H1 (cell line): ENCODE results near the gene CEP41. TPM values are rescaled to one million over a fixed set of nuclear protein-coding genes. Genes with fewer than 3 reads are reported as not detected.

ENCODE experiments used
- EGR1 ChIP-seq: IDR thresholded peaks from 2 replicates; pipeline ENCODE4 v1.6.1; 2011; ENCODE audit warnings: low read depth, low read length, borderline replicate concordance
- HDAC6 ChIP-seq: IDR thresholded peaks from one replicate; pipeline ENCODE4 v1.7.1; 2012; ENCODE audit warnings: low read depth, mild to moderate bottlenecking, inconsistent platforms, low read length, moderate library complexity
- SP4 ChIP-seq: IDR thresholded peaks from 2 replicates; pipeline ENCODE4 v1.6.1; 2012; ENCODE audit warnings: low read length, inconsistent platforms
- ZNF274 ChIP-seq: IDR thresholded peaks from 2 replicates; pipeline ENCODE4 v1.7.0; 2012; ENCODE audit warnings: low read length, borderline replicate concordance; ENCODE audit errors: extremely low read depth
- polyA plus RNA-seq, 7 experiments: library from polyadenylated mRNA; depleted of rRNA in 3 of 7; stranded (reverse) in 5 of 7; unstranded in 2 of 7; fragments of >200 nt in 5 of 7; fragments of 200-250 nt in 2 of 7; gene quantifications; 1 replicate in 5 of 7; 2 replicates in 1 of 7; 4 replicates in 1 of 7; pipeline versions ENCODE4 v1.2.1 to v1.2.3, GENCODE V29; 2011 to 2013; ENCODE audit warnings: missing spikeins in 2 of 7, mixed read lengths in 2 of 7
- total RNA-seq: library from RNA; stranded (reverse); fragmentation: NEBNext Ultra II Directional; extraction: Animal tissue kit (Norgen Biotek cat#: 25700); gene quantifications from 2 replicates; pipeline ENCODE4 v1.2.1, GENCODE V29; 2021

Gene CEP41
- total and polyA plus RNA-seq, 2 of the 8 experiments (the other 6 are each of a cell fraction or from before 2014, with no cell fraction given): 9.3 to 12.8 TPM

GRCh38 chr7:130420943-130421578 is 19.8 kb downstream of the CEP41 start (continued):
- TF ChIP-seq ZNF274: no peak
- TF ChIP-seq EGR1: no peak
- TF ChIP-seq HDAC6: no peak
- TF ChIP-seq SP4: no peak
- TF ChIP-seq, all 59 proteins: peak for 0
